ENCODE data around the gene C1QTNF3. TPM values are rescaled to one million over a fixed set of nuclear protein-coding genes. Genes with fewer than 3 reads are reported as not detected.

Gene C1QTNF3
- total RNA-seq, 1 experiment from 2014 or later: 12.9 TPM

DNA sequence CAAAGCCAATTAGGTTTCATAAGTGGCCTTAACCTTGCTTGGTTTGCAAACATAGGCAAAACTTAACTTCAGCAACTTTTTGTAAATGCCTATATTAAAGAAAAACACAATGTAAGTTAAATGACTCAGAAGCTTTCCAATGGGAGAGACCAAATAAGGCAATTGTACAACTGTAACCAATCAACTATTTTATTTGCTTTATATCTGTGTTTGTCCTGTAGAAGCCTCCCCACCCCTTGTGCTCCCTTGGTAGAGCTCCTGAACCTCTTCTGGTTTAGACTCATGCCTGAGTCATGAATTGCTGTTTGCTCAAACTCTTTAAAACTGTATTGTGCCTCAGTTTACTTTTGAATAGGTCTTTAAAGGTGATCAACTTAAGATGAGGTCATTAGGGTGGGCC lies 3.0 kb upstream of the C1QTNF3 start:
- H3K9me2 ChIP-seq (replicated peaks; ENCODE audit: insufficient read depth, low read length): no peaks in the 10 kb centered on the region
- no peaks in the 10 kb centered on the region for H3K9me3 ChIP-seq (ENCODE audit: low read length)
- H3K4me3 ChIP-seq (ENCODE audit: low read length): no peak overlapping the region

GRCh38 chr5:34045023-34045422 lies 2.0 kb upstream of the C1QTNF3 start:
- H3K27ac ChIP-seq (ENCODE audit: low read length): no peak overlapping the region
- H3K9me2 ChIP-seq (replicated peaks; ENCODE audit: insufficient read depth, low read length): no peaks in the 10 kb centered on the region
- H2AFZ ChIP-seq (ENCODE audit: low read length): no peak overlapping the region
- H3K9ac ChIP-seq (ENCODE audit: low read length): no peak overlapping the region
- no peak overlapping the region for H3K4me2 ChIP-seq (ENCODE audit: low read depth, low read length, poor library complexity, severe bottlenecking)
- DNase-seq: no peak
- H3K9me3 ChIP-seq (ENCODE audit: low read length): no peaks in the 10 kb centered on the region
- no peaks in the 10 kb centered on the region for H3K27me3 ChIP-seq (ENCODE audit: low read length)
- no peaks in the 10 kb centered on the region for H3K4me1 ChIP-seq (ENCODE audit: low read length)
- H3K79me2 ChIP-seq (ENCODE audit: low read length): no peaks in the 10 kb centered on the region
- no peak overlapping the region for H3K4me3 ChIP-seq (ENCODE audit: low read length)
- no peaks in the 10 kb centered on the region for H4K20me1 ChIP-seq (ENCODE audit: insufficient read depth, low read depth, low read length)
- no peaks in the 10 kb centered on the region for H3K36me3 ChIP-seq (ENCODE audit: insufficient read depth, low read length)

More for the DNA sequence above, 3.0 kb upstream of the C1QTNF3 start:
- no peaks in the 10 kb centered on the region for H4K20me1 ChIP-seq (ENCODE audit: insufficient read depth, low read depth, low read length)
- no peak for DNase-seq
- no peak overlapping the region for H3K9ac ChIP-seq (ENCODE audit: low read length)
- H3K27ac ChIP-seq (ENCODE audit: low read length): no peak overlapping the region
- H3K4me1 ChIP-seq (ENCODE audit: low read length): no peaks in the 10 kb centered on the region
- H3K36me3 ChIP-seq (ENCODE audit: insufficient read depth, low read length): no peaks in the 10 kb centered on the region
- H3K4me2 ChIP-seq (ENCODE audit: low read depth, low read length, poor library complexity, severe bottlenecking): no peak overlapping the region
- H3K79me2 ChIP-seq (ENCODE audit: low read length): no peaks in the 10 kb centered on the region
- H2AFZ ChIP-seq (ENCODE audit: low read length): no peak overlapping the region
- no peaks in the 10 kb centered on the region for H3K27me3 ChIP-seq (ENCODE audit: low read length)

GRCh38 chr5:34042321-34042720 lies 692 bp downstream of the C1QTNF3 start:
- H3K9ac ChIP-seq (ENCODE audit: low read length): no peak overlapping the region
- no peaks in the 10 kb centered on the region for H3K27me3 ChIP-seq (ENCODE audit: low read length)
- no peaks in the 10 kb centered on the region for H4K20me1 ChIP-seq (ENCODE audit: insufficient read depth, low read depth, low read length)
- no peaks in the 10 kb centered on the region for H3K9me3 ChIP-seq (ENCODE audit: low read length)
- H3K4me1 ChIP-seq (ENCODE audit: low read length): no peaks in the 10 kb centered on the region
- H3K4me2 ChIP-seq (ENCODE audit: low read depth, low read length, poor library complexity, severe bottlenecking): no peak overlapping the region
- H2AFZ ChIP-seq (ENCODE audit: low read length): no peak overlapping the region
- H3K36me3 ChIP-seq (ENCODE audit: insufficient read depth, low read length): no peaks in the 10 kb centered on the region
- DNase-seq: no peak
- no peak overlapping the region for H3K4me3 ChIP-seq (ENCODE audit: low read length)
- H3K9me2 ChIP-seq (replicated peaks; ENCODE audit: insufficient read depth, low read length): no peaks in the 10 kb centered on the region
- no peaks in the 10 kb centered on the region for H3K79me2 ChIP-seq (ENCODE audit: low read length)
- no peak overlapping the region for H3K27ac ChIP-seq (ENCODE audit: low read length)

GRCh38 chr5:34041247-34041972 lies 1.6 kb downstream of the C1QTNF3 start:
- H3K9me2 ChIP-seq (replicated peaks; ENCODE audit: insufficient read depth, low read length): no peaks in the 10 kb centered on the region
- no peak overlapping the region for H3K4me3 ChIP-seq (ENCODE audit: low read length)
- H3K4me2 ChIP-seq (ENCODE audit: low read depth, low read length, poor library complexity, severe bottlenecking): no peak overlapping the region
- no peak overlapping the region for H3K9ac ChIP-seq (ENCODE audit: low read length)
- no peaks in the 10 kb centered on the region for H3K79me2 ChIP-seq (ENCODE audit: low read length)
- no peak overlapping the region for H3K27ac ChIP-seq (ENCODE audit: low read length)
- H2AFZ ChIP-seq (ENCODE audit: low read length): no peak overlapping the region
- H4K20me1 ChIP-seq (ENCODE audit: insufficient read depth, low read depth, low read length): no peaks in the 10 kb centered on the region
- H3K9me3 ChIP-seq (ENCODE audit: low read length): no peaks in the 10 kb centered on the region
- DNase-seq: no peak
- no peaks in the 10 kb centered on the region for H3K36me3 ChIP-seq (ENCODE audit: insufficient read depth, low read length)
- H3K4me1 ChIP-seq (ENCODE audit: low read length): no peaks in the 10 kb centered on the region
- no peaks in the 10 kb centered on the region for H3K27me3 ChIP-seq (ENCODE audit: low read length)

GRCh38 chr5:34040472-34040871 lies 2.5 kb downstream of the C1QTNF3 start:
- Histone ChIP-seq H3K4me1 (ENCODE audit: low read length) (no peaks in the 10 kb centered on the region), H4K20me1 (ENCODE audit: insufficient read depth, low read depth, low read length) (no peaks in the 10 kb centered on the region), H3K9ac (ENCODE audit: low read length) (no peak overlapping the region), H3K4me2 (ENCODE audit: low read depth, low read length, poor library complexity, severe bottlenecking) (no peak overlapping the region), H3K27me3 (ENCODE audit: low read length) (no peaks in the 10 kb centered on the region), H3K36me3 (ENCODE audit: insufficient read depth, low read length) (no peaks in the 10 kb centered on the region), H3K9me2 (replicated peaks; ENCODE audit: insufficient read depth, low read length) (no peaks in the 10 kb centered on the region), H3K9me3 (ENCODE audit: low read length) (no peaks in the 10 kb centered on the region), H3K79me2 (ENCODE audit: low read length) (no peaks in the 10 kb centered on the region), H3K27ac (ENCODE audit: low read length) (no peak overlapping the region), H3K4me3 (ENCODE audit: low read length) (no peak overlapping the region), H2AFZ (ENCODE audit: low read length) (no peak overlapping the region)
- DNase-seq: no peak

- no peaks in the 10 kb centered on the region for H3K27me3 ChIP-seq (ENCODE audit: low read length)
- no peak for DNase-seq
- H3K4me3 ChIP-seq (ENCODE audit: low read length): no peak overlapping the region
- H2AFZ ChIP-seq (ENCODE audit: low read length): no peak overlapping the region
- no peak overlapping the region for H3K27ac ChIP-seq (ENCODE audit: low read length)
- no peaks in the 10 kb centered on the region for H3K79me2 ChIP-seq (ENCODE audit: low read length)
- H4K20me1 ChIP-seq (ENCODE audit: insufficient read depth, low read depth, low read length): no peaks in the 10 kb centered on the region
- H3K4me2 ChIP-seq (ENCODE audit: low read depth, low read length, poor library complexity, severe bottlenecking): no peak overlapping the region
- H3K4me1 ChIP-seq (ENCODE audit: low read length): no peaks in the 10 kb centered on the region
- H3K9me2 ChIP-seq (replicated peaks; ENCODE audit: insufficient read depth, low read length): no peaks in the 10 kb centered on the region
- H3K9ac ChIP-seq (ENCODE audit: low read length): no peak overlapping the region
- no peaks in the 10 kb centered on the region for H3K36me3 ChIP-seq (ENCODE audit: insufficient read depth, low read length)
- H3K9me3 ChIP-seq (ENCODE audit: low read length): no peaks in the 10 kb centered on the region
Observed at GRCh38 chr5:34039398-34040157, 3.4 kb downstream of the C1QTNF3 start.

DNA sequence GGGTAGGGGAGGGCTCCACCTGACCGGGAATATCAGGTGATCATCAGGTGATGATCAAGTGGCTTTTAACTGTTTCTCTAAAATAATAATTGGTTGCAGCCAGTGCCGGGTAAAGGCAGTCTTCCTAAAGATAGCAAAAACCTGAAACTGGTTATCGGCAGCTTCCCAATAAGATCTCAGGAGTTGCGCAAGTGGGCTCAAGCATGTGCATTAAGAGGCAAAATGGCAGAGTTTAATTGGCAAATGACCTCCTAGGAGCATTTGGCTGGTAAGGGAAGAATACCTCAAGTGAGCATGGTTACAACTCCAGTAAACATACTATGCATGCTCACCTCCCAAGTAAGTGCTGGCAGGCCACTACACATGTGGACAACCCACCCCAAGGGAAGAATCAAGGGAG lies 4.2 kb downstream of the C1QTNF3 start:
- Histone ChIP-seq H3K4me3 (ENCODE audit: low read length) (no peak overlapping the region), H3K27me3 (ENCODE audit: low read length) (no peaks in the 10 kb centered on the region), H2AFZ (ENCODE audit: low read length) (no peak overlapping the region), H3K79me2 (ENCODE audit: low read length) (no peaks in the 10 kb centered on the region), H4K20me1 (ENCODE audit: insufficient read depth, low read depth, low read length) (no peaks in the 10 kb centered on the region), H3K4me2 (ENCODE audit: low read depth, low read length, poor library complexity, severe bottlenecking) (no peak overlapping the region), H3K36me3 (ENCODE audit: insufficient read depth, low read length) (no peaks in the 10 kb centered on the region), H3K9ac (ENCODE audit: low read length) (no peak overlapping the region), H3K4me1 (ENCODE audit: low read length) (no peaks in the 10 kb centered on the region), H3K27ac (ENCODE audit: low read length) (no peak overlapping the region), H3K9me3 (ENCODE audit: low read length) (no peaks in the 10 kb centered on the region), H3K9me2 (replicated peaks; ENCODE audit: insufficient read depth, low read length) (no peaks in the 10 kb centered on the region)
- DNase-seq: no peak

DNA sequence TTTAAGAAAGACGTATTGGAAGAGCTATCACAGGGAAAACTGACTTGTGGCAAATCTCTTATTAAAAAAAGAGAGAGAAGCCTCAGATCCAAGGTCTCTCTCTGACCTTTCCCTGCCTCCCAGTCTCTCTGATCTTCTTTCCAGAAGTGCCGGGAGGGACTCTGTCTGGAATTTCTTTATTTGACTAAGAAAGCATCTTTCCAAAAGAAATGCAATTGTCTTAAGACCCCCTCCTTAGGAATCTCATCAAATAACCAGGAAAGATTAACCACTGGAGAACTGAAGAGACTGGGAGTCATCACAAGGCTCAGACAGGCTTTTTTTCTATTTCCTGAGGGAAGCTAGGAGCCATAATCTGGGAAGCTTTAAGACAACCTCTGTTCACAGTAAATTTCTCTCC lies 4.6 kb downstream of the C1QTNF3 start:
- Histone ChIP-seq H3K9ac (ENCODE audit: low read length) (no peak overlapping the region), H3K36me3 (ENCODE audit: insufficient read depth, low read length) (no peaks in the 10 kb centered on the region), H3K27me3 (ENCODE audit: low read length) (no peaks in the 10 kb centered on the region), H3K4me2 (ENCODE audit: low read depth, low read length, poor library complexity, severe bottlenecking) (no peak overlapping the region), H3K27ac (ENCODE audit: low read length) (no peak overlapping the region), H4K20me1 (ENCODE audit: insufficient read depth, low read depth, low read length) (no peaks in the 10 kb centered on the region), H3K79me2 (ENCODE audit: low read length) (no peaks in the 10 kb centered on the region), H3K4me3 (ENCODE audit: low read length) (no peak overlapping the region), H3K4me1 (ENCODE audit: low read length) (no peaks in the 10 kb centered on the region), H3K9me2 (replicated peaks; ENCODE audit: insufficient read depth, low read length) (0 out of 2 replicates have a peak, but pooled peaks cover under 1% of the 10 kb centered on the region), H2AFZ (ENCODE audit: low read length) (no peak overlapping the region), H3K9me3 (ENCODE audit: low read length) (no peaks in the 10 kb centered on the region)
- DNase-seq: no peak

All from Karpas-422 (cell line).